AML-193 (cell line): ENCODE measurements around the gene CPLX3.
A peak's percentile ranks its signal among the peaks of the same experiment; 100 is the strongest.

Experiments
- DNase-seq, 2 experiments: peaks; one replicate each; lab custom pipeline; 2025; lab: John Stamatoyannopoulos, UW

CPLX3 gene

DNA sequence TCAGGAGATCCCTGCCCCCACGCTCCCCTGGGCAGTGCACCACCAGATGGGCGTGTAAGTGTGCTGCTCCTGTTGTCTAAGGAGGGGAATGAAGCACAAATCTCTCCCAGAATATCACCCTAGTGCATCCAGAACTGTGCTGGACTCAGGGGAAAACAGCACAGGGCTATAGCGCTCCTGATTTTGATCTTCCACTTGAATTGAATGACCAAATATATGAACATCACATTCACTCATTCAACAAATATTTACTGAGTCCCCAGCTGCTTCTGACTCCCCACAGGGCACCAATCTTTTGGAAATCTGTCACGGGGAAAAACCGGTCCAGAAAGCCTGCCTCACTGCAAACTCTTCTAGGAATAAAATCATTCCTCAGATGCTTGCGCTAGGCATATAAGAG, 2.4 kb downstream of the CPLX3 start:
- no peak for DNase-seq

DNA sequence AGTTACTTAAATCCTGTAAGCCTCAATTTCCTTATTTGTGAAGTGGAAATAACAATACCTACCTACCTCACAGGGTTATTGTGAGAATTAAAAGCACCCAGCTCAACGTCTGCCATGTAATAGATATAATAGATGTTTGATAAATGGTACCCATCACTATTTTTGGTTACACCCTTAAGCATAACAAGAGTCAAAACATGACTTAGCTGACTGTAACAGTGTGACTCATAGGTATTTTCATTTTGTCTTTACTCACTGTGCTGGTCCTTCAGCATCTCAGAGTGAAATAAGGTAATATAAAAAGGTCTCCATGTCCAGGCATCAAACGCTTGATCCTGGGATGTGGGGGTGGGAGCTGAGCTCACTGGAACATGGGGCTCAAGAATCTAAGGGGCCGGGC, 3.1 kb downstream of the CPLX3 start:
- no peak for DNase-seq

DNA sequence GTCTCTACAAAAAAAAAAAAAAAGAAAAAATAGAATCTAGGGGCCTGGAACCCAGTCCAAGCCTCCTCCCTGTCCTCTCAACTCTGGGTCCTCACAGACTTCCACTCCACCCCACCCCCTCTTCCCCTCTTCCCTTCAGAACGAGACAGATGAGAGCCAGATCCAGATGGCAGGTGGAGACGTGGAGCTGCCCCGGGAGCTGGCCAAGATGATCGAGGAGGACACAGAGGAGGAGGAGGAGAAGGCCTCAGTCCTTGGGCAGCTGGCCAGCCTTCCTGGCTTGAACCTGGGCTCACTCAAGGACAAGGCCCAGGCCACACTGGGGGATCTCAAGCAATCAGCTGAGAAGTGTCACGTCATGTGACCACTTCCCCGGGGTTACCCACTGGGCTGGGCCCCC, 3.6 kb downstream of the CPLX3 start:
- DNase-seq: no peak

DNA sequence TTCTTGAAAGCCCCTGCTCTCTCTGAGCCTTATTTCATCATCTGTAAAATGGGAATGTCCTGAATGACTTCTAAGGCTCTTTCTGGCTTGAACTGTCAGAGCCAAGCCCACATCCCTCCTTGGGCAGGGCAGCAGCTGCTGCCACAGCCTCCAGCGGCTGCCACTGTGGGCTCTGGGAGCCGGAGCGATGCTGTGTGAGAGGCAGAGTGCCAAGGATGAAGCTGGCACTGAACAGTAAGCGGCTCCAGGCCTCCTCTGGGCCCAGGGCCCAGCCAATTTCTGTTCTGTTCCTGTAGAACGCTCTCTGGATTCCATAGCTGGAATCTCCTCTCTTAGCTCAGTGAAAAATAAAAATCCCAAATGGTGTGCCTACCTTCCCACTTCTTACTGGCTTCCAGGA, 4.4 kb downstream of the CPLX3 start:
- no peak for DNase-seq

DNA sequence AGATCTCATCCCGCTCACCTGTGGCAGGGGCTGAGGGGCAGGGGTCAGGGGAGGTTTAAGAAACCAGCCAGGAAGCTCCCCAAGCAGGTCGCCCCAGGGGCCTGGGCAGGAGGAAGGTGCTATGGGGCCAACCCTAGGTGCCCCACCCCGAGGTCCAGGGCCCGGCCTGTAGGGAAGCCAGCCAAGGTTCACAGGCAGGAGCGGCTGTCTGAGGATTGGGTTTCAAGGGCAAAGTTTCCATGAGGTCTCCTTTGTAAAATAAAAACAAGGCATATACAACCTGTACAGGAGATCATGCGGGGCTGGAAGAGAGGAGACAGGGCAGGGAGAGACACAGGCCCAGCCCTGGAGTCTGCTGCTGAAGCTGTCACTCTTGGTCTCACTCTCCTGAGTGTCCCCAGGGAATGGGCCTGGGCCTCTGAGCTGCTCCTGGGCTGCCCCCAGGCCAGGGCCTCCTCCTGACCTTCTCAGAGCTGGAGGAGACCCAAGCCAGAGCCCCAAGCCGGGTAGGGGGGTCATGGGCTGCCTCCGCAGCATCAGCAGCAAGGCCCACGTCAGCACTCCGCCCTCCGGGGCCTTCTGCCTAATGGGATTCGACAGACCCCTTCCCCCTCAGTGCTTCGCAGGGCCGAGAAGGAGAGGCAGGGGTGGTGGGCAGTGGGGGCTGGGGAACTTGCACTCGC, 5.5 kb downstream of the CPLX3 start:
- DNase-seq: no peak

DNA sequence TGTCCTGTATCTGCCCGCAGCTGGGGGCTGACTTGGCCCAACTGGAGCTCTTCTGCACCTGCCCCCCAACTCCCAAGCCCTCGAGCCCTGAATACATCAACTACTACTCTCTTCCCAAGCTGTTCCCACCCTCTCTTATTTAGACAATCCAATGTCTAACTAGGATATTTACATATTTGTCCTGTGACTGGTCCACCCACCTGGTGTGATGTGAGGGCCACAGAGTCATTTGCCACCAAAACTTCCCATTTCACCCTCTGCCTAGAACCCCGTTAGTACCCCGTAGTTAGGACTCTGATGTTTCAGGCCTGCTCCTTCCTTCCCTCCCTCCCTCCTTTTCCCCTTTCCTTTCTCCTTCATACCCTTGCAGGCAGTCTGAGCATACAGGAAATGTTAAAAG, 6.4 kb downstream of the CPLX3 start:
- no peak for DNase-seq

DNA sequence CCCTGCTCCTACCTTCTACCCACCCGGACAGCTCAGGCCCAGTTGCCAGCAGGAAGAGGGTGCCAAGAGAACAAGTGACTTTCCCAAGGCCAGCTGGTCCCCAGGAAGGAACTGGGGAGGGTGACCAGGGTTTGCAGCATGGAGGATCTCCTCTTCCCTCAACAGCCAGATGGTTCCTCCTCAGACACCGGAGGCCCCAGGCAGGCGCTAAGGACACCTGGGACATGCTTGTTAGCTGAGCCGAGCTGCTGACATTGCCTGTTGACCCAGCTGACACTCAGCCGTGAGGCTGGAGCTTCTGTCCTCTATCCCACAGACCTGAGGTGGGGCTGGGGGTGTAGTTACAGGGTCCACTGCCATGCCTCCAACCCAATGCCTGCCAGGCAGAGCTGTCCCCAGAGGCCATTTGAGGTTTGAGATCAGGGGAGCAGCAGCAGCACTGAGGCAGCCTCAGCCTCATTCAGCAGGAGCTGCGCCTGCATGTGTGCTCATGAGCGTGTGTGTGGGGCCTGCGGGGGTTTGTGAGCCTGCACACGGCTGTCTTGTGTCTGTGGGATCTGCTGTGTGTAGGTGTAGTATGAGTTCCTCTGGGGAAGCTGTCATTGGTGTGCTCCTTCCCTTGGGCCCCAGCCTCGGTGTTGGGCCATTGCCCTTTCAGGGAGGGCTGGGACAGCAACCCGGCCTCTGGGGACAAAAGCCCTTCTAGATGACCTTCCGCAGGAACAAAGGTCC, 7.1 kb downstream of the CPLX3 start:
- DNase-seq: no peak

DNA sequence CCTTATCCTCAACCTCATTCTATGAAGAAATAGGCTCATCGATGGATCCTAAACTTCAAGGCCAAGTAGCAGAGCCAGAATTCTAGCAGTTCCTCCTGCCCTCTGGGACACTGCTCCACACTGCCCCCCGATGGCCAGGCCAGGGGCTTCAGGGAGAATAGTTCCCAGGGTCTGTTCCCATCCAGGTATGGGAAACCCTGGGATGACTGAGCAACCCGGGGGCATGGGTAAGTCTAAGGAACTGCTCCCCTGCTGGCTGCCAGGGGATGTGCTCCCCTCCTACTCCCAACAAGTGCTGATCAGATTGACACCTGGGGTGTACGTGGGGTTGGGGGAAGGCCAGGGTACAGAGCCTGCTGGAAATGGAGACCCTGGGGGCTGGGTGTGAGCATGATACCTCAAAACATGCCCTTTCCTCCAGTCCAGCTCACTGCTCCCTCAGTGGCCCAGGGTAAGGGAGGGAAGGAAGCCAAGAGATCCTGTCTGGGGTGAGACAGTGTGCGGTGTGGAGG, 8.9 kb downstream of the CPLX3 start:
- DNase-seq: peak; percentile 28 to 38

DNA sequence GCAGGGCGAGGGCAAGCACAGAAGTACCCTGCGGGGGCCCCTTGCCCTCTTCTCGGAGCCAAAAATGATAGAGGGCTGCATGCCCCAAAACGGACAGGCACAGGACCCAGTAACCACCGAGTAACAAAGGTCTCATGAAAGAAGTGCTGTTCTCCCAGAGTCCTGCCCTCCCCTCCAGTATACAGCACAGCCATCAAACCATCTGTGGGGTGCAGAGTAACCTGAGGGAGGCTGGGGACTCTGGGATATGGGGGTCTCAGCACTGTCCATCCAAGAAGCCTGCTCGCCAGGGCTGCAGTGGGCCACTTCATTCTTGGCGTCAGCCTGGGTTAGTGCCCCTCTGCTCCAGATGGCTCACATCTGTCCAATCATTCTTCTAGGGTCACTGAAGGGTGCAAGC, 10.4 kb downstream of the CPLX3 start:
- no peak for DNase-seq

DNA sequence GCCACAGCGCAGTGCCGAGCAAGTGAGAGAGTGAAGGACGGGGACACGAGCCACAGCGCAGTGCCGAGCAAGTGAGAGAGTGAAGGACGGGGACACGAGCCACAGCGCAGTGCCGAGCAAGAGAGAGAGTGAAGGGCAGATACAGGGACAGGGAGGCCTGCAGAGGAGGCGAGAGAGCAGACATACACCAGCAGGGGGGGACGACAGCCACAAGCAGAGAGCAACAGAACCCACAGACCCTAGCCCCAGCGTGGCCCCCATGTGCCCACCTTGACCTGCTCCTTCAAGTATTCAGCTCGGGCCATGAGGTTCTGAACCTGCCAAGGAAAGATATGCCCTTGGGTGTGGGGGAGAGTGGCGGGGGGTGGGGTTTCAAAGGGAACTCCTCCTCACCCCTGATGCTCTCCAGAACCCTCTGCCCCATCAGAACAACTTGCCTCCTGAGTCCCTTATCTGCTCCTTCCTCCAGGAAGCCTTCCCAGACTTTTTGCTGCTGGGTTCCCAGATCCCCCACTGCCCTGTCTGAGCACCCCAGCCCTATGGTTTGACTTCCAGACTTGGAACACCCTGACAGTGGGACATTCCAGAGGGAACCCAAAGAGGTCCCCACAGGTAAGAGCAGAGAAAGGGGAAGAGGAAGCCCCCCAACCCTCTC, 11.2 kb downstream of the CPLX3 start:
- DNase-seq: no peak

DNA sequence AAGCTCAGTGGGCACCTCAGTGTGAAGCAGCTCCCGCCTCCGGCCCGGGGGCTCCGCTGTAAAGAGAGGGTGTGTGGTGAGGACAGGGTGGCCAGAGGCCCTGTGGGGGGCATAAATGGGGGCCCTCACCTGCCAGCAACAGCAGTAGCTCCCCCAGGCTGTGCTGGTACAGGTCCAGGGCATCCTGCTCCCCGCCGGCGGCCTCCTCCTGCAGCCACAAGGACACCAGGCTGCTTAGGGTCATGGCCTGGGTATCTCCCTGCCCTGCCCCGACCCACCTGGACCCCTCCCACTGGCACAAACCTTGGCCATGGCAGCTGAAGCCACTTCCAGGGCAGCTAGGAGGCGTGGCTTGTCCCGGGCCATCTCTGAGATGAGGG, 11.7 kb downstream of the CPLX3 start:
- DNase-seq: no peak

DNA sequence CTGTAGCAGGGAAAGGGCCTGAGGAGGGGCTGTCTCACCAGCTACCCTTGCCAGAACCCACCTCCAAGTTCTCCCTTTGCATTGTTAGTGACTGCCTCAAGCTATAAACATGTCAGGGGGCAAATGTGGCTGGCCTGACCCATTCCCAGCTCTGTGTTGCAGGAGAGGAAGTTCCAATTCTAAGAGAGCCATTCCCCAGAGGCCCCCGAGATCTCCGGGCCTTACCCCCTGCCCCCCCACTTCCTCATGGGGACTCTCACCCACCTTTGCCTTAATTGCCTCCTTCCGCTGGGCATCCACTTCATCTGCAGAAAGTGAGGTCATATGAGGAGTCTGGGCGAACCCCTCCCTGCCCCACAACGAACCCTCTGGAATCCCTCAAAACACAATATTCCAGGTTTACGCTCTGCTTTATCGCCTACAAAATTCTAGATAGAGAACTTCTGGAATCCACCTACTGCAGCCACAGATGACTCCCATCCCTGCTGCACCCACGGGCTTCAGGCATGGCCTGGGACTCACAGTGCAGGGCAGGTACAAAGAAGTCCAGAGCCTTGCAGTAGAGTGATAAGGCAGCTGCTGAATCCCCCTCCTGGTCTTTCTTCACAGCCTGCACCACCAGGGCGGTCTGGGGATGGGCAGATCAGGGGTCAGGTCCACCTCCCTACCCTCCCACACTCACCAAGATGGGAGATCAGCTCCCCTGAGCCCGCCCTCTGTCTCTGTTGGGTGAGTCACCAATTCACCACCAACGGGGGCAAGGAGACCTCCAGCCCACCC, 12.5 kb downstream of the CPLX3 start:
- DNase-seq: no peak

DNA sequence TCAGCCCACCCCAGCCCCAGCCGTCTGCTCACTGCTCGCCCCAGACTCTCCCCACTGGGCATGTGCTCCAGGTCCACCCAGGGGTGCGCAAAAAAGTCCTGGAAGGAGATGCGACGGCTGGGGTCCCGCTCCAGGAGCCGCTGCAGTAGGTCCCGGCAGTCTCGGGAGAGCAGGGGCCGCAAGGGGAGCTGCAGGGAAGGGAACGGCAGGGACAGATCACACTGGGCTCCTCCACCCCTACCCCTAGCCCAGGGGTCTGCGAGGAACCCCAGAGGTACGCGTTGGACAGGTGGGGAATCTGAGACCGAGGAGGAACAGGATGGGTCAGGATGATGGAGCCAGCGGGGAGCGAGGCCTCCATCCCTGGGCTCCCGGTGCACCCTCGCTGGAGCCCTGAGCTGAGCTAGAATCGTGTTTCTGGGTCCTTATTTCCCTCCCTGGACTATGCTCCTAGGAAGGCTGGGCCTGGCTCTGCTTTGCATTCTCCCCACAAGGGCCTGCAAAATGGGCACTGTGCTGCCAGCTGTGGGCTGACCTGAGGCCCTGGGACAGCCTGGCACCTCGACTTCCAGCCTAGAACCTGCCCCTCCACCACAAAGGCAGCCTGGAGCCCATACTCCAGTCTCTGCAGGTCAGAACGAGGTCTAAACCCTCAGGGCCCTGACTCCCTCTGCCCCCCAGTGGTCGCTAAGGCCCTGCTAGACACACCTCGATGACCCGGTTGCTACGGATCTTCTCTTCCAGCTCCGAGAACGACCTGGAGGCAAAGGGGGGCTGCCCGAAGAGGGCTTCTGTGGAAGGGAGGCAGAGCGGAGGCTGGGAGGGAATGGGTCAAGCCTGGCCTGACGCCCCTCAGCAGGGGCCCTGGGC, 13.3 kb downstream of the CPLX3 start:
- DNase-seq: no peak

DNA sequence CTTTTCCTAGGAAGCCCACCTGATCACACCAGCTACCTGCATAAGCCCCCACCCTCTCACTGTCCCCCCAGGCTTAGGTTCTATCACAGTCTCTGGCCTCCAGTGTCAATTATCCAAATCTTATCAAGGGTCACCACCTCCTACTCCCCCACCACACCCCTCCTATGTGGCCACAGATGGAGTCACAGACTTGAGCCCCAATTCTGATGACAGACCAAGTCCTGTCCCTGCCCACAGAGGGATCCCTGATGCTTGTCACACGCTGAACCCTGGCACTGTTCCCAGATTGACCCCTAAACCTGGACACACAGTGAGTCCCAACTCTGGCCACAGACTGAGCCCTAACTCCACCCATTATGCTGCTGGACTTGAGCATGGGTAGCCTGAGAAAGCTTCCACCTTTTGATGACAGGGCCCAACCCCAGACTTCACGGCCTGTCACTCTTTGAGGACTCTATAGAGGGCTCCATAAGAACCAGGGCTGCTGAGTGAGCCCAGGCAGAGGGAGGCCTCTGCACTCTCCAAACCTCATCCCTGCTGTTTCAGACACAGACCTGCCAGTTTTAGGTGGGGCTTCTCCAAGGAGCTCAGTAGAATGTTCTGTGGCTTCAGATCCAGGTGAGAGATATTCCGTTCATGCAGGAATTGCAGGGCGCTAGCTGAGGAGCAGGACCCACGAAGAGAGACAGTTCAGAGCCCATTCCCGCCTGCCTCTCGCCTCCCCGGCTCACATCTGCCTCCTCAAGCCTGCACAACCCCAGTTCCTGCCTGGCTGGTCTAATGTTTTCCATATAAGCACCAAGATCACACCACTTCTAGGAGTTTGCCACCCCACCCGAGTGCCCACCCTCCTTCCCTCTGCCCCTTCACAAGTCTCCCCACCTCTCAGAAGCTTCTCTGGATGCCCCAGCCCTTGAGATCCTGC, 14.7 kb downstream of the CPLX3 start:
- DNase-seq: no peak

DNA sequence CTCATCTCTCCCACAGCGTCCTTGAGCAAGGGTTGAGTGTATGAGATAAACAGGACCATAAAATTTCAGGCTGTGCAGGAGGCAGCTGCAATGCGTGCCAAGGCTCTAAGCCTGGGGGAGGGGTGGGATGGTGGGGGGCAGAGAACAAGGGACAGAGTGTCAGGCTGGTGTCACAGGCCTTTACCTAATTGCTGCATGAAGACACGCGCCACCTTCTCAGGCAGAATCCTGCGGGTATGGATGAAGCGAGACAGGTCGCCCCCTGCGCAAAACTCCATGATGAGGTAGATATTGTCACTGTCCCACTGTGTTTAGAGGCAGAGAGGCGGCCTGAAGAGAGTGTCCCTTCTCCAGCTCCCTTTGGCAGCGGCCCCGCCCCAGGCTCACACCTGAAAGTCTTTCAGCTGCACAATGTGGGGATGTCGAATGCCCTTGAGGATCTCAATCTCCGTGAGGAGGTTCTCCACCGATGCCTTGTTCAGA, 15.5 kb downstream of the CPLX3 start:
- no peak for DNase-seq

DNA sequence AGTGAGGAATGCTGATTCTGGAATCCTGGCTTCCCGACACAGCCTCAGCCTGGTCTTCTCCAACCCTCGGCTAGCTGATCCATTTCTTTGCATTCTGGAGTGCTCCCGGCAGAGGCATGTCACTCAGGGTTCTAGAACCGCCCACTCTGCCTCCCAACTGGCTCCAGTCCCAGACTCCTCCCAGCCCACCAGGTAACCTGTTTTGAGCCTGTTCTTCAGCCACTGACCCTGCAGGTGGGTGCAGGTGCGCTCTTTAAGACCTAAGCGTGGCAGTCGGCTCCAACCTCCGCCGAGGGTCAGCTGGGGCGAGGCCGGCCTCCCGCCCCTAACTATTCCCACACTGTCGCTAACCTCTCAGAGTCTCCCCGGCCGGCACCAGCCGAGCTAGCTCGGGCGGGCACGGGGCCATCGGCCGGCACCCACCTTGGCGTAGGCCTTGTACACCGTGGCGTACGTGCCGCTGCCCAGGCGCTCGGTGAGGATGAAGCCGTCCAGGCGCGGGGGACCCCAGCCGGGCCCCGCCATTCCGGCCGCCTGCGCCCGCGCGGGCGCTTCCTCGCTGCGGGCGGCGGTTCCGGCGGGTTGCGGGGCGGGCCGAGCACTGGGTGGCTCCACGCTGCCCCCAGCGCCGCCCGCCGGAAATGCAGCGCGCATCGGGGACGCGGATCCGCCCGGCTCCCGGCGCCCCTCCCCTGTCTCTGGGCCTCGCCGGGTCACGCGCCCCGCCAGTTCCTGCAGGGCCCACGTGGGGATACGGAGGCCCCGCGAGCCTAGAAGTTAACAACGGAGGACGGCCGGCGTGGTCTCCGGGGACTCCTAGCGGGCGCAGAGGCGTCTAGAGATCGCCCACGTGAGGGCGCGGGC, 16.4 kb downstream of the CPLX3 start, which contains the start of gene ULK3:
Gene ULK3, minus strand, starts transcription at position 576 of the 864 bp plus-strand sequence. Its CDS starts 51 bp downstream, at position 525.
- DNase-seq: peak; percentile 81 to 83

DNA sequence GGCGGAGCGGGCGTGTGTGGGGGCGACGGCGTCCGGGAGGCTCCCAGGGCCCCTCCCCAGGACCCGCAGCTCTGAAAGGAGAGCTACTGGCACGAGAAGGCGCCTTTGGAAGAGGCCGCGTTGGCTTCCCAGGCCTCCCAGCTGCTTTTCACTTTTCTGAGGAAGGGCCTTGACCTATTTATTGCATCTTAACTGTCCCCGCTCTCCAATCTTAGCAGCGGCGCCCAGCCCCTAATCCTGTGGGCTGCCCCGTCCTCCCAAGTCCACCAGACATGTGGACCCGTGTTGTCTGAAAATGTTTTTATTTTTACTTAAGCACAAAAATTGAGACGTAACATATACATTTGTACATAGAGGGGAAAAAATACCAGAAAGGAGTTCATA, 17.0 kb downstream of the CPLX3 start:
- DNase-seq: no peak

DNA sequence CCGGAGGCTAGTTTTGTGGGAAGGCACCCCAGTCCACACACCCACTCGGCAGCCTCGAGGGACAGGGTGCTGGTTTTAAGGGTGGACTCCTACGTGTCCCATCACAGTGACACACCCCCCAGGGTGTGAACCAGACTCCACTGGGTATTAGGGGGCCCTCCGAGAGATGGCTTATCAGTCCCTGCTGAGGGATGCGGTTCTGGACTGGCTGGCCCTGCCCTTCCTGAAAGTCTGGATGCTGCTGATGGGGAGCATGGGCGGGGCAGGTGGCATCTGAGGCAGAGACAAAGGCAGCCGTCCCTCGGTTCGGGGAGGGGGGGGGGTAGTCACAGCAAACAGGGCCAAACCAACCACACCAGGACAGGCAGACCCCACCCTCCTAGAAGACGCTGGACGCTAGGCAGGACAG, 17.5 kb downstream of the CPLX3 start:
- DNase-seq: no peak
